Activated naive CD8-positive, alpha-beta T cell treated with anti-CD3 and anti-CD28 coated beads, Interleukin-2, amount 10 ng/mL, durations not matched to agents 7 days and 5 days (primary cell): Measurements from ENCODE around the gene TFB2M. TPM values are rescaled to one million over a fixed set of nuclear protein-coding genes. Genes with fewer than 3 reads are reported as not detected.
"Not testable (repeated sequence)": the region's sequence is repeated elsewhere in the genome, so short reads cannot be mapped to it uniquely, and the experiment has no call there.

Source experiments
- ATAC-seq: fragments of 150-1000 bp; cut with Tn5 transposase; one replicate; pipeline ENCODE4 v1.10.0; 2021; ENCODE audit warnings: low read depth, moderate library complexity
- POLR2A ChIA-PET: fragments of 350-600 bp; sonication (Branson Sonifier 250); formaldehyde crosslinking; loops from one replicate; lab custom pipeline; 2021; ENCODE audit warnings: antibody characterized with exemption; lab: Charles Lee
- DNase-seq: peaks from one replicate; pipeline ENCODE4 v3.0.0; 2021
- H3K27ac Mint-ChIP-seq: one replicate; pipeline ENCODE4 v1.8.0; 2022; ENCODE audit warnings: mild to moderate bottlenecking, mixed read lengths
- H3K27me3 Mint-ChIP-seq: one replicate; pipeline ENCODE4 v1.8.0; 2022; ENCODE audit warnings: mild to moderate bottlenecking, moderate library complexity, mixed read lengths
- H3K36me3 Mint-ChIP-seq: one replicate; pipeline ENCODE4 v1.8.0; 2021; ENCODE audit warnings: mild to moderate bottlenecking, mixed read lengths
- H3K4me1 Mint-ChIP-seq: one replicate; pipeline ENCODE4 v1.8.0; 2021; ENCODE audit warnings: mixed read lengths
- H3K4me3 Mint-ChIP-seq: one replicate; pipeline ENCODE4 v1.8.0; 2022; ENCODE audit warnings: mild to moderate bottlenecking, moderate library complexity, mixed read lengths
- H3K9me3 Mint-ChIP-seq: one replicate; pipeline ENCODE4 v1.8.0; 2021; ENCODE audit warnings: mixed read lengths
- total RNA-seq, 2 experiments: library from RNA; stranded (reverse); gene quantifications; one replicate each; pipeline ENCODE4 v1.2.3, GENCODE V29; 2021

TFB2M gene
- total RNA-seq, 2 experiments from 2014 or later = 9.8 to 10.9 TPM

- H3K4me3 Mint-ChIP-seq, DNase-seq, H3K9me3 Mint-ChIP-seq, H3K27me3 Mint-ChIP-seq, H3K27ac Mint-ChIP-seq, ATAC-seq: not testable (repeated sequence)
- H3K36me3 Mint-ChIP-seq = peaks cover 15% of the 10 kb centered on the region
- peaks cover 11% of the 10 kb centered on the region for H3K4me1 Mint-ChIP-seq
- POLR2A ChIA-PET = interaction anchor here (0.6 kb wide), 1 partner anchor 24 kb away, joined by 6 read pairs; no protein-coding TSS in a partner anchor
Measured at GRCh38 chr1:246560833-246561232, 5.2 kb downstream of the TFB2M start.

GRCh38 chr1:246559310-246559709 lies 6.8 kb downstream of the TFB2M start:
- Mint-ChIP-seq H3K4me3 (no peak overlapping the region), H3K36me3 (peaks cover 20% of the 10 kb centered on the region)

GRCh38 chr1:246558041-246558440 lies 8.0 kb downstream of the TFB2M start:
- ATAC-seq (no peak), DNase-seq (no peak)
- peaks cover 23% of the 10 kb centered on the region for H3K36me3 Mint-ChIP-seq
- no peak overlapping the region for H3K27ac Mint-ChIP-seq
- no peaks in the 10 kb centered on the region for H3K9me3 Mint-ChIP-seq
- H3K4me3 Mint-ChIP-seq = no peak overlapping the region
- POLR2A ChIA-PET = no interaction called here
- H3K27me3 Mint-ChIP-seq = no peaks in the 10 kb centered on the region
- H3K4me1 Mint-ChIP-seq = no peaks in the 10 kb centered on the region

More at GRCh38 chr1:246559310-246559709, 6.8 kb downstream of the TFB2M start:
- Mint-ChIP-seq H3K27ac (no peak overlapping the region), H3K27me3 (no peaks in the 10 kb centered on the region), H3K9me3 (no peaks in the 10 kb centered on the region), H3K4me1 (peaks cover 6% of the 10 kb centered on the region)
- POLR2A ChIA-PET = no interaction called here
- ATAC-seq (no peak), DNase-seq (no peak)

GRCh38 chr1:246554201-246554600 lies 11.9 kb downstream of the TFB2M start:
- DNase-seq = no peak
- Mint-ChIP-seq H3K36me3 (peaks cover 29% of the 10 kb centered on the region), H3K27ac (no peak overlapping the region)

GRCh38 chr1:246552110-246552509 lies 14.0 kb downstream of the TFB2M start:
- Mint-ChIP-seq H3K9me3 (no peaks in the 10 kb centered on the region), H3K36me3 (peaks cover 31% of the 10 kb centered on the region), H3K27ac (no peak overlapping the region), H3K4me1 (peaks cover 1% of the 10 kb centered on the region), H3K4me3 (no peak overlapping the region), H3K27me3 (no peaks in the 10 kb centered on the region)
- DNase-seq = no peak
- ATAC-seq = no peak
- POLR2A ChIA-PET = no interaction called here

More at GRCh38 chr1:246554201-246554600, 11.9 kb downstream of the TFB2M start:
- Mint-ChIP-seq H3K27me3 (no peaks in the 10 kb centered on the region), H3K4me1 (peaks cover 1% of the 10 kb centered on the region), H3K4me3 (no peak overlapping the region), H3K9me3 (no peaks in the 10 kb centered on the region)
- POLR2A ChIA-PET = no interaction called here
- no peak for ATAC-seq

- DNase-seq = no peak
- Mint-ChIP-seq H3K4me3 (no peak overlapping the region), H3K9me3 (no peaks in the 10 kb centered on the region), H3K27me3 (no peaks in the 10 kb centered on the region), H3K27ac (no peak overlapping the region), H3K4me1 (peaks cover 1% of the 10 kb centered on the region), H3K36me3 (peaks cover 25% of the 10 kb centered on the region)
- POLR2A ChIA-PET = interaction anchor here (0.7 kb wide), 1 partner anchor 45 kb away, joined by 3 read pairs; no protein-coding TSS in a partner anchor
- no peak for ATAC-seq
Measured at GRCh38 chr1:246550402-246550801, 15.7 kb downstream of the TFB2M start.

- Mint-ChIP-seq H3K36me3 (peaks cover 21% of the 10 kb centered on the region), H3K4me1 (peaks cover 1% of the 10 kb centered on the region), H3K27ac (no peak overlapping the region), H3K27me3 (no peaks in the 10 kb centered on the region), H3K9me3 (no peaks in the 10 kb centered on the region), H3K4me3 (no peak overlapping the region)
- ATAC-seq = no peak
- DNase-seq = no peak
- POLR2A ChIA-PET = no interaction called here
Measured at GRCh38 chr1:246549665-246550064, 16.4 kb downstream of the TFB2M start.

GRCh38 chr1:246544001-246544400 lies 22.1 kb downstream of the TFB2M start:
- Mint-ChIP-seq H3K4me1 (no peaks in the 10 kb centered on the region), H3K9me3 (no peaks in the 10 kb centered on the region), H3K27me3 (no peaks in the 10 kb centered on the region), H3K36me3 (peaks cover 15% of the 10 kb centered on the region), H3K27ac (no peak overlapping the region), H3K4me3 (no peak overlapping the region)
- POLR2A ChIA-PET = no interaction called here
- ATAC-seq = no peak
- no peak for DNase-seq

- ATAC-seq (no peak), DNase-seq (no peak)
- Mint-ChIP-seq H3K27ac (no peak overlapping the region), H3K4me3 (no peak overlapping the region), H3K36me3 (peaks cover 12% of the 10 kb centered on the region), H3K4me1 (no peaks in the 10 kb centered on the region), H3K9me3 (no peaks in the 10 kb centered on the region), H3K27me3 (no peaks in the 10 kb centered on the region)
- POLR2A ChIA-PET = no interaction called here
Measured at GRCh38 chr1:246540738-246541491, 25.1 kb downstream of the TFB2M start.

- no peak overlapping the region for H3K27ac Mint-ChIP-seq
- no peak for DNase-seq
- H3K9me3 Mint-ChIP-seq = no peaks in the 10 kb centered on the region
- H3K36me3 Mint-ChIP-seq = peaks cover 7% of the 10 kb centered on the region
- POLR2A ChIA-PET = no interaction called here
- no peak for ATAC-seq
- no peak overlapping the region for H3K4me3 Mint-ChIP-seq
- H3K4me1 Mint-ChIP-seq = no peaks in the 10 kb centered on the region
- no peaks in the 10 kb centered on the region for H3K27me3 Mint-ChIP-seq
Measured at GRCh38 chr1:246537887-246538286, 28.2 kb downstream of the TFB2M start.

- Mint-ChIP-seq H3K4me3 (no peak overlapping the region), H3K27me3 (no peaks in the 10 kb centered on the region), H3K27ac (no peak overlapping the region), H3K4me1 (no peaks in the 10 kb centered on the region), H3K9me3 (no peaks in the 10 kb centered on the region), H3K36me3 (peaks cover 7% of the 10 kb centered on the region)
- ATAC-seq (no peak), DNase-seq (no peak)
- POLR2A ChIA-PET = no interaction called here
Measured at GRCh38 chr1:246537441-246537840, 28.6 kb downstream of the TFB2M start.

- Mint-ChIP-seq H3K4me1 (no peaks in the 10 kb centered on the region), H3K9me3 (peaks cover 16% of the 10 kb centered on the region), H3K27ac (no peak overlapping the region), H3K36me3 (peaks cover 5% of the 10 kb centered on the region), H3K27me3 (peaks cover 11% of the 10 kb centered on the region), H3K4me3 (no peak overlapping the region)
- DNase-seq = no peak
- no peak for ATAC-seq
- POLR2A ChIA-PET = no interaction called here
Measured at GRCh38 chr1:246534114-246534513, 31.9 kb downstream of the TFB2M start.

- no peak overlapping the region for H3K27ac Mint-ChIP-seq
- no peak overlapping the region for H3K4me3 Mint-ChIP-seq
- no peaks in the 10 kb centered on the region for H3K4me1 Mint-ChIP-seq
- peaks cover 4% of the 10 kb centered on the region for H3K36me3 Mint-ChIP-seq
- DNase-seq = no peak
- no peak for ATAC-seq
- POLR2A ChIA-PET = no interaction called here
- H3K9me3 Mint-ChIP-seq = peaks cover 17% of the 10 kb centered on the region
- peaks cover 11% of the 10 kb centered on the region for H3K27me3 Mint-ChIP-seq
Measured at GRCh38 chr1:246533371-246533905, 32.6 kb downstream of the TFB2M start.

GRCh38 chr1:246532519-246532918 lies 33.5 kb downstream of the TFB2M start:
- POLR2A ChIA-PET = no interaction called here
- no peak overlapping the region for H3K4me3 Mint-ChIP-seq
- ATAC-seq (no peak), DNase-seq (no peak)
- H3K27ac Mint-ChIP-seq = no peak overlapping the region
- H3K9me3 Mint-ChIP-seq = peaks cover 17% of the 10 kb centered on the region
- peaks cover 5% of the 10 kb centered on the region for H3K4me1 Mint-ChIP-seq
- peaks cover 11% of the 10 kb centered on the region for H3K27me3 Mint-ChIP-seq
- peaks cover 7% of the 10 kb centered on the region for H3K36me3 Mint-ChIP-seq
